Esophagus (tissue), 2 donors: ENCODE measurements around the gene SPDYE1. TPM values are rescaled to one million over a fixed set of nuclear protein-coding genes. Genes with fewer than 3 reads are reported as not detected.
"Not testable (repeated sequence)": the region's sequence is repeated elsewhere in the genome, so short reads cannot be mapped to it uniquely, and the experiment has no call there.

ENCODE experiments used
- H3K27ac ChIP-seq, 2 donors: one replicate each; pipeline ENCODE4 v1.5.1; 2013; ENCODE audit warnings: low read depth in 2 of 2, mild to moderate bottlenecking in 2 of 2, inconsistent platforms in 1 of 2, low read length in 1 of 2, moderate library complexity in 1 of 2
- H3K27me3 ChIP-seq, 2 donors: one replicate each; pipeline ENCODE4 v1.6.1; 2013; ENCODE audit warnings: low read length in 2 of 2, control low read depth in 1 of 2, mild to moderate bottlenecking in 1 of 2; ENCODE audit not compliant: insufficient read depth in 2 of 2, control insufficient read depth in 1 of 2
- H3K36me3 ChIP-seq, 2 donors: one replicate each; pipeline ENCODE4 v1.6.1; 2013; ENCODE audit warnings: low read length in 1 of 2; ENCODE audit not compliant: control insufficient read depth in 2 of 2, insufficient read depth in 2 of 2
- H3K4me1 ChIP-seq, 2 donors: one replicate each; pipeline ENCODE4 v1.6.1; 2013; ENCODE audit warnings: low read length in 1 of 2; ENCODE audit not compliant: control insufficient read depth in 2 of 2, insufficient read depth in 2 of 2
- H3K4me3 ChIP-seq, 2 donors: one replicate each; pipeline ENCODE4 v1.5.1; 2013; ENCODE audit warnings: low read length in 2 of 2, mild to moderate bottlenecking in 2 of 2, low read depth in 1 of 2, moderate library complexity in 1 of 2
- H3K9me3 ChIP-seq, 2 donors: one replicate each; pipeline ENCODE4 v1.6.1; 2013; ENCODE audit warnings: mild to moderate bottlenecking in 2 of 2, low read depth in 1 of 2, low read length in 1 of 2, moderate library complexity in 1 of 2; ENCODE audit not compliant: control insufficient read depth in 2 of 2, insufficient read depth in 1 of 2
- WGBS, 2 donors: extraction: QIAGEN DNeasy Blood & Tissue Kit; methylation state at CpG; one replicate each; pipeline ENCODE4 v1.1.7; 2013; 5-methylcytosine and 5-hydroxymethylcytosine counted together
- polyA plus RNA-seq, 2 donors: library from polyadenylated mRNA; stranded (reverse); fragments of 200-250 nt; gene quantifications; one replicate each; pipeline ENCODE4 v1.2.3, GENCODE V29; 2013
- donor health status: healthy with polysubstance abuse.
- donor health status: Bipolar disorder and iron deficiency.

The SPDYE1 gene
- polyA plus RNA-seq, 2 donors = 0.01 TPM; not detected in 1

- not testable (repeated sequence) for H3K36me3 ChIP-seq, H3K4me1 ChIP-seq, H3K27me3 ChIP-seq, H3K9me3 ChIP-seq
- peak overlapping the region in 1 of 2 donors; percentile 22 for H3K4me3 ChIP-seq
- WGBS, 2 donors = 5 to 6% methylated on average over 14 to 19 of the region's 26 CpGs
- H3K27ac ChIP-seq = peak overlapping the region; percentile 30 to 80
Observed at GRCh38 chr7:44038961-44039558, 41.4 kb downstream of the SPDYE1 start.

DNA sequence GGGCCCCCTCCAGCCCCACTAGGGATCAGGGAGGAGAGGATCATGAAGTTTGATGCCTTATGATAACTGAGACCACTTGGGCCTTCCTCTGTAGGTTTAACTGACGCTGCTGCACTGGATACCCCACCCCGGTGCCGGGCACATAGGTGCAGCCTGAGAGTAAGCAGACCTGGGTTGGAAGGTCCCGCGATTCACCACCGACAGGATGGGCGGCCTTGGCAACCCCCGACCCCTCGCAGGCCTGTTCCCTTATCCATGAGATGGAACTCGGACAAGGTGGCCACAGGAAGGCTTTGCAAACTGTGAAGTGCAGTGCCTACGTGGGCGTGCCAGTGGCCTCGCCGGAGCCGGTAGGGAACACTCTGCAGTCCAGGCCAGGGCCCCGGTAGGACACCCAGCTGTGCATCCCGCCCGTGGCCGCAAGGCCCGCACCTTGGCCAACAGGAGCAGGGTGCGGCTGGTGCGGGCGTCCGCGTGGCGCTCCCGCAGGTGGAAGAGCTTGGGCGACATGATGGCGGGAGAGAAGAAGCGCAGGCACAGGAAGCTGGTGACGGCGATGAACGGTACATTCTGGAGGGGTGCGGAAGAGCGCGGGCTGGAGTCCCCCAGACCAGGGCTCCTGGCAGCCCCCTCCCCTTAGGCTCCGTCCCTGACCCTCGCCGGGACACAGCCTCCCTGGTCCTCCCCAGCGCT lies 42.2 kb downstream of the SPDYE1 start:
- H3K4me3 ChIP-seq = peak overlapping the region in 1 of 2 donors; percentile 31
- not testable (repeated sequence) for H3K9me3 ChIP-seq, H3K4me1 ChIP-seq, H3K27me3 ChIP-seq, H3K36me3 ChIP-seq
- peak overlapping the region in 1 of 2 donors; percentile 71 for H3K27ac ChIP-seq
- 16% methylated on average over 19 of the region's 40 CpGs; no CpG with 5 or more reads in 1 of the 2 donors for WGBS, 2 donors

DNA sequence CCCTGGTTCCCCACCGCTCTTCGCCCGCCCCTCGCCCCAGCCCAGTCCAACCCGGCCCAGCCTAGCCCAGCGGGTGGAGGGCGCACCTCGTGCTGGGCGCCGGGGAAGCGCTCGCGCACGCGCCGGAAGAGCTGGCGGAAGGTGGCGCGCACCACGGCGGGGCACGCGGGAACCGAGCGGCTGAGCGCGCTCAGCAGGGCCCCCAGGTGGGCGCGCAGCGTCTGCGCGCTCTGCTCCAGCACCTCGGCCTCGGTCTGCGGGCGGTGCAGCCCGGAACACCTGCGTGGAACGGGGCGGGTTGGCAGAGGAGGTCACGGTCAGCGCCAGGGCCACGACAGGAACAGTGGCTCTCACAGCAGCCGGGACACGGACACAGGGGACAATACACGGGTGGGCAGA lies 42.8 kb downstream of the SPDYE1 start:
- Histone ChIP-seq H3K4me3 (peak overlapping the region; percentile 31 to 45), H3K27ac (peak overlapping the region in 1 of 2 donors; percentile 38)
- H3K27me3 ChIP-seq, H3K4me1 ChIP-seq, H3K9me3 ChIP-seq, H3K36me3 ChIP-seq: not testable (repeated sequence)
- 0 to 3% methylated on average over 11 to 46 of the region's 46 CpGs for WGBS, 2 donors

DNA sequence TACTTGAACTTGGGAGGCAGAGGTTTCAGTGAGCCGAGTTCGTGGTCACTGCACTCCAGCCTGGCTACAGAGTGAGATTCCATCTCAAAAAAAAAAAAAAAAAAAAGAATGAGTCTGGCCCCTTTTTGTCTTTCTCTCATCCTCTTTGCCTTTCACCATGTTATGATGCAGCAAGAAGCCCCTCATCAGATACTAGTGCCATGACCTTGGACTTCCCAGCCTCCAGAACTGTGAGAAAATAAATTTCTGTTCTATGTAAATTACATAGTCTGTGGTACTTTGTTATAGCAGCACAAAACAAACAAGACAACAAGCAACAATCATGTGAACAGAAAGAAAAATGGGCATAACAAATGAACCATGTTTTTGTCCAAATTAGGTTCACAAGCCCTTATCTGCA lies 44.5 kb downstream of the SPDYE1 start:
- Histone ChIP-seq H3K36me3 (peaks cover 1 to 3% of the 10 kb centered on the region in 2 donors), H3K4me3 (no peak overlapping the region), H3K4me1 (peaks cover 4 to 7% of the 10 kb centered on the region in 2 donors), H3K27ac (no peak overlapping the region), H3K9me3 (no peaks in the 10 kb centered on the region), H3K27me3 (no peaks in the 10 kb centered on the region)
- WGBS, 2 donors = 97% methylated on average over 2 of the region's 2 CpGs

- WGBS, 2 donors = 22 to 31% methylated on average over 8 of the region's 8 CpGs
- Histone ChIP-seq H3K36me3 (peaks cover 2 to 3% of the 10 kb centered on the region in 2 donors), H3K9me3 (no peaks in the 10 kb centered on the region), H3K27me3 (no peaks in the 10 kb centered on the region), H3K4me3 (peak overlapping the region; percentile 94 to 98), H3K27ac (peak overlapping the region; percentile 96 to 98), H3K4me1 (peaks cover 8 to 10% of the 10 kb centered on the region in 2 donors)
Observed at GRCh38 chr7:44043902-44044301, 46.2 kb downstream of the SPDYE1 start.

- Histone ChIP-seq H3K27ac (peak within 1 kb of the TSS; percentile 96 to 98), H3K9me3 (no peaks in the 10 kb centered on the region), H3K4me1 (peaks cover 8 to 13% of the 10 kb centered on the region in 2 donors), H3K27me3 (no peaks in the 10 kb centered on the region), H3K4me3 (peak within 1 kb of the TSS; percentile 94 to 98), H3K36me3 (peaks cover 2 to 3% of the 10 kb centered on the region in 2 donors)
- 0% methylated on average over 57 to 74 of the region's 74 CpGs for WGBS, 2 donors
Observed at GRCh38 chr7:44044315-44045225, 46.9 kb downstream of the SPDYE1 start, which contains the start of gene DBNL. Gene DBNL, plus strand, starts transcription at chr7:44044702. Its CDS starts 36 bp downstream, at chr7:44044738.

DNA sequence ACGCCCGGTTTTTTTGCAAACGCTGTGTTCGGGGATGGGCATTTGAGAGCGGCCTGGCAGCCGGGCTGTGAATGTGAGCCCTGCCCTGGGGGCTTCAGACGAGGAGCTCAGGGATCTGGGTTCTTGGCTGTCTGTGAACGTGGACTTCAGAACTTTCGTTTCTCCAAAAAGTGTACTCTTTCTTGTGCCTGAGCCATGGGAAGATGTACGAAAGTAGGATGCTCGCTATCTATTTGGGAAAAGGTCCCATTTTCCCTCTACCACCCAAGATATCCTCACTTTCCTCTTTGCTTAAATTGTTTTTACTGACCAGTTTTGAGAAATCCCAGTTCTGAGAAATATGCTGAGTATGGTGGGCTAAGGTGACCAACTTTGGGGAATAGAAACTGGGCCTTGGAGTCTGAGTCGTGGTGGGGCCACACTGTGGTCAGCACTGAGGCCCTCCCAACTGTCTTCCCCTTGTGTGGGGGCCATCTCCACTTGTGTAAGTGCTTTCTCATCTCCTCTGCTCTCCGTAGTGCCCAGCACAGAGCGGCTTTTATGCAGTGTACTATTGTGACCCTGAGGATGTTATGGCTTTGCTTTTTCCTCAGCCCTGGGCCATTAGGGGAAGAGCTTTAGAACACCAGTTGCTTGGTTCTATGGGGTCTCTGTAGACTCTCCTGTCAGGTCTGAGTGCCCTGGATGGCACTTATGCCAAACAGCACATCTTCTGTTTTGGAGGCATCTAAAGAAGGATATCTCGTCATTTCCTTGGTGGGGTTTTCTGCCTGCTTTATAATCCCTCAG lies 47.7 kb downstream of the SPDYE1 start:
- Histone ChIP-seq H3K27ac (peak overlapping the region; percentile 96 to 98), H3K4me3 (peak overlapping the region; percentile 94 to 98), H3K36me3 (peaks cover 9% of the 10 kb centered on the region in 2 donors), H3K27me3 (no peaks in the 10 kb centered on the region), H3K4me1 (peaks cover 8 to 17% of the 10 kb centered on the region in 2 donors), H3K9me3 (no peaks in the 10 kb centered on the region)
- WGBS, 2 donors = 20 to 24% methylated on average over 15 of the region's 15 CpGs

DNA sequence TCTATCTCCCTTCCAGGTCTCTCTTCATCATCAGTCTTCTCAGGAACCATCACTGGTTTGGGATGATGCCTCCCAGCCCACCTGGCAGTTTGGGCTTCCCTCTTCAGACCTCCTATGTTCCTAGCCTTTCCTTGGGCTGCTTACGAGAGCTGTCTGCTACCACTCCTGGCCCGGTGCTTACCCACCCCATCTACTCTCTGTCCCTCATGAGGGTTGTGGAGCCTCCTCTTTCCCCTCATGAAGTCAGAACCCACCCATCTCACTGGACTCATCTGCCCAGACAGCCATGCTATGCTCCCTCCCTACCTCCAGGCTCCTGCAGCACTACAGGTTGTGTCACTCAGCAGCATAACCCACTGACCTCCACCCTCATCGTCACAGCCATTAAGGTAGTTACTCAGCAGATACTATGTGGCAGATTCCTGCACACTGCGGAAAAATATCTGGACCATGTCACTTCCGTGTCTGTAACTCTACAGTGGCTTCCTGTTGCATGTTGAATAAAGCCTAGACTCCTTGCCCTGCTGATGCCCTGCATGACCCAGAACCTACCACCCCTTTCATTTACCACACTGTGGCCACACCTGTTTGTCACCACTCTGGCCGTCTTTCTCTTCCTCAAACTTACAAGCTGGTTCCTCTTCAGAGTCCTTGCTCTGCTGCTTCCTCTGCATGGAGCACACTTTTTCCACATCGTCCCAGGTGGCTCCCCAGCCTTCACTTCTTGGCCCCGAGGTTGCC lies 48.8 kb downstream of the SPDYE1 start:
- peak overlapping the region; percentile 30 to 98 for H3K4me3 ChIP-seq
- no peaks in the 10 kb centered on the region for H3K9me3 ChIP-seq
- no peaks in the 10 kb centered on the region for H3K27me3 ChIP-seq
- H3K4me1 ChIP-seq = peaks cover 8 to 17% of the 10 kb centered on the region in 2 donors
- peak overlapping the region; percentile 96 to 98 for H3K27ac ChIP-seq
- WGBS, 2 donors = 66 to 68% methylated on average over 8 of the region's 8 CpGs
- peaks cover 16 to 18% of the 10 kb centered on the region in 2 donors for H3K36me3 ChIP-seq
